ENCODE results near the gene LMF1.

DNA sequence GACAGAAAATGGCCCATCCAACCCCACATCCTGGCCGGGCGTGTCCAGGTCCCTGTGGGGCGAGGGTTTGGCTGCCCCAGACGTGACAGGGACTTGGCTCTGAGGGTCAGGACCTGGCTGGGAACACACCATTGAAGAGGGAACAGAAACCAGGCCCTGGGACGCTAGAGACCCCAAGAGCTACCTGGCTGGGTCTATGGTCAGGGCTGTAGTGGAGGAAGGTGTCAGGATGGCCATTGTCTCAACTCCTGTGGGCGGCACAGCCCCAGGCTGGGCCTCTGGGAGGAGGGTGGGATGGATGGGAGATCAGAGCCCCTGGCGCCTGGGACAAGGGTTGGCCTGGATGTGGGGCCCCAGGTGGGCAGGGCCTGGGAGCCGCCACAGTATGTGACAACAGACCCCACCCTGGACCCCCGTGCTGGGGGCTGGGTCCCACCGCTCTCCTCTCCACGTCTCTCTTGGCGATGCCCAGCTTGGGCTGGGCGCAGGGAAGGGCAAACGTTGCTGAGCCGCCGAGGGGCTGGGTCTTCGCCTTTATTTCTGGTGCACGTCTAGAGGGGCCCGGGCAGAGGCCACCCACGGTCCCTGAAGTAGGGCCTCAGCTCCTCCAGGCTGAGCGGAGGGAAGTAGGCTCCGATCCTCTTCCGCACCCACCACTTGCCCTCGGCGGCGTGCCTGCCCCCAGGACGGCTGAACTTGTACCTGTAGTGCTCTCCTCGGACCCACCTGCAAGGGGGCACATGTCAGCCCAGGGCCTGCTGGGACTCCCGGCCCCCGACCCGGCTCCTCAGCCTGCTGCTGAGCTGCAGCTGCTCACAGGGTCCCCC lies 116.6 kb downstream of the LMF1 start:
- TF ChIP-seq CTCF (IDR thresholded peaks at IDR 0.05 in 4 of 5, conservative IDR thresholded peaks at IDR 0.05 in 1 of 5) (no peak), POLR2A (IDR thresholded peaks at IDR 0.05) (no peak)
